ENCODE measurements around the gene MLIP.

- TF ChIP-seq, protein P1, sequence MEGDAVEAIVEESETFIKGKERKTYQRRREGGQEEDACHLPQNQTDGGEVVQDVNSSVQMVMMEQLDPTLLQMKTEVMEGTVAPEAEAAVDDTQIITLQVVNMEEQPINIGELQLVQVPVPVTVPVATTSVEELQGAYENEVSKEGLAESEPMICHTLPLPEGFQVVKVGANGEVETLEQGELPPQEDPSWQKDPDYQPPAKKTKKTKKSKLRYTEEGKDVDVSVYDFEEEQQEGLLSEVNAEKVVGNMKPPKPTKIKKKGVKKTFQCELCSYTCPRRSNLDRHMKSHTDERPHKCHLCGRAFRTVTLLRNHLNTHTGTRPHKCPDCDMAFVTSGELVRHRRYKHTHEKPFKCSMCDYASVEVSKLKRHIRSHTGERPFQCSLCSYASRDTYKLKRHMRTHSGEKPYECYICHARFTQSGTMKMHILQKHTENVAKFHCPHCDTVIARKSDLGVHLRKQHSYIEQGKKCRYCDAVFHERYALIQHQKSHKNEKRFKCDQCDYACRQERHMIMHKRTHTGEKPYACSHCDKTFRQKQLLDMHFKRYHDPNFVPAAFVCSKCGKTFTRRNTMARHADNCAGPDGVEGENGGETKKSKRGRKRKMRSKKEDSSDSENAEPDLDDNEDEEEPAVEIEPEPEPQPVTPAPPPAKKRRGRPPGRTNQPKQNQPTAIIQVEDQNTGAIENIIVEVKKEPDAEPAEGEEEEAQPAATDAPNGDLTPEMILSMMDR (IDR thresholded peaks at IDR 0.05), result no peak
- TF ChIP-seq POLR2A (IDR thresholded peaks at IDR 0.05), result no peak
Observed at GRCh38 chr6:54310377-54311152, 199.3 kb downstream of the MLIP start.

Data from body of pancreas (tissue), 4 donors.